Stimulated activated CD4-positive, alpha-beta T cell treated with anti-CD3 and anti-CD28 coated beads, Interleukin-2, amount 100 ng/mL, for 24 hours (primary cell): ENCODE measurements around the gene COL16A1.
A peak's percentile ranks its signal among the peaks of the same experiment; 100 is the strongest.

Experiments
- DNase-seq, 2 donors: peaks; one replicate each; pipeline ENCODE4 v3.0.0-alpha.2; 2020

COL16A1 gene

DNA sequence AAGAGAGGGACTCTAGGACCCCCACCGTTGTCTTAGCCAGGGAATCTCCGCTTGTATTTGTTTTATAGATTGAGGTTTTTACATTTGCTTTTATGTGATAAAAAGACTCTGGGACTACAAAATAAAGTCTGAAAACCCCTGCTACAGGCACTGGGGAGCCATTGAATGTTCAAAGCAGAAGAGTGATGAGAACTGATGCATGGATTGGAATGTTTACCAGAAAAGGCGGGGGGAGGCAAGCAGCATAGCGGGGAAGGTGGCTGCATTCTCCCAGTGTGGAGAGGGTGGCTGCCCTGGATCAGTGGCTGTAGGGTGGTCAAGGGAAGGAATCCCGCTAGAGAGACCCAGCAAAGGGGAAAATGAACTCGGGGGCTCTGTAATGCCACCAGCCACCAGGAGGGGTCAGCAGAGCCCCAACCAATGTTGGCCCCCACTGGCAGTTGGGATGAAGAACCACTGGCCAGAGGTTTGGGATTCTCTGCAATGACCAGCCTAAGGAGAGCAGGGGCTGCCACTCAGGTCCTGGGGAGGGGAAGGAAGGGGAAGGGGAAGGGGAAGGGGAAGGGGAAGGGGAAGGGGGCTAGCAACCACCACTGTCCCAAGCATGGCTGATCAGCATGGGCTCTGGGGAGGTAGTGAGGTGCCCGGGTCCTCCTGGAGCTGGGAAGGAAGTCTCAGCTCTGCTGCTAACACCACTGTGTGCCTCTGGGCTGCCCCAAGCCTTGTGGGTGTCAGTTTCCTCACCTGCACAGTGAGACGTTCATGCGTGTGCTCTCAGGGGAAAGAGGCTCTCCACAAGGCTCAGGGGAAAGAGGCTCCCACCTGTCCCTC lies 40.0 kb downstream of the COL16A1 start:
- DNase-seq: peak; percentile 72 to 73

DNA sequence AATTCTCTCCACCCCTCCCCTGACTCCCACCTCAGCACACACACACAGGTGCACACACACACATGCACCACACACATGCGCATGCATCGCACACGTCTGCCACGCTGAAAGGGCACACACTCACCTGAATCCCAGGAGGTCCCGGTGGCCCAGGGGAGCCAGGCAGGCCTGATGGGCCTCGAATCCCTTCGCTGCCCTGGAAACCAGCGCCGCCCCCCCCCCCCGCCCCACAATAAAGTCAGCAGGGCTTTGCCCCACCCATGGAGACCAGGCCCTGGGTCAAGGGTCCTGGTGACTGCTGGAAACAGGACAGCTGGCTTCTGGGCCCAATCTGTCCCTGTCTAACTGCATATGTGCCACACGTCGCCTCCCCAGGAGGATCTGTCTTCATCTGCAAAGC lies 41.4 kb downstream of the COL16A1 start:
- DNase-seq: no peak

DNA sequence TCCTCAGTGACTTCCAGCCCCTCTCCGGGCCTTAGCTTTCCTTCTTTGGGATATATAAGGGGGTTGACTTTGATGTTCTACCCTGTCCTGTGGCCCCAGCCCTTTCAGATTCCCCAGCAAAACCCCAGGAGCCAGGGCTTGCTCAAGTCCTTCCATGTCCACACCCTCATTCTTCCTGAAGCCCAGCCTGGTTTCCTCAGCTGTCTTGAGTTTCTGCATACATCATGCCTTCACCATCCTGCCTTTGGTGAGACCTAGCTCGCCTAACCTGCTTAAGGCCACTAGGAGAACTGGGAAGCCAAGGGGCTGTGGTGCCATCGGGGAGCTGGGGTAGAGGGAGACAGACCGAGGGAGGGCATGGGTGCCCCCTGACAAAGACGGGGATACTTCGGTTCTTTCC lies 42.0 kb downstream of the COL16A1 start:
- no peak for DNase-seq

DNA sequence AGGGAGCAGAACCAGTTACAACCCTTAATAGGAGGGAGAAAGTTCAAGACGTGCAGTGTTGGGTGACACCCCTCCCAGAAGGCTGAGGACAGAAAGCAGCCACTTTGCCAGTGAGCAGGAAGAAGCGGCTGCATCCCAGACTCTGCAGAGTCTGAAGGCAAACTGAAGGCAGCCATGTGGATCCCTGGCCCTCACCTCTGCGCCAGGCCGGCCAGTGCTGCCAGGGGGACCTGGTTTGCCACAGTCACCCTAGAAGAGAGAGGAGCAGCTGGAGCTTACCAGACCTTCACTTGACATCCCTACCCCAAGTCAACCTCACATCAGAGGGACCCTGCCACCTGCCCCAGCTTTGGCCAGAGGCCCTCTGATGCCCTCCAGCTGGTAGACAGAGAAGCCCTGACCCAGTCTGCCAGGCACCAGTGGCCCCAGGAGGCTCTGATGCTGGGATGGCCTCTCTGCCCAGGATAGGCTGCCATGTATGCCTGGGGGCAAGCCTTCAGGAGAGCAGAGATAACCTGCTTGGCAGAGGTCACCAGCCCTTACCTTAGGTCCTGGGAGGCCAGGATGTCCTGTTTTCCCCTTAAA lies 42.9 kb downstream of the COL16A1 start:
- DNase-seq: no peak

DNA sequence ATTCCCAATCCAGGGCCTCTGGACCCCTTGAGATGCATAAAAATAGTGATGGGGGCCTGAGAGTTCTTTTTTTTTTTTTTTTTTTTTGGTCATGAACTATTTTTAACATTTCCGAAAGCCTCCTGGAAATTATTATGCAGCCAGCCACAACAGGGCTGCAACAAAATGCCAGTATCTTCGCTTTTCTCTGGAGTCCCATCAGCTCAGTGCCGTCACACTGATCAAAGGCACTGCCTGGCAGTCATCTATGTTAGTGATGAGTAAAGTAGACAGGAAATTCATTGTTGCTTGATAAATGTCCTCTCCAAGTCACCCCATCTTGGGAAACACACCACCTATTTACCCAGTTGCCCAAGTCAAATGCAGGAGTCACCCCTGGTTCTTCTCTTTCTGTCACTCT lies 43.9 kb downstream of the COL16A1 start:
- no peak for DNase-seq

DNA sequence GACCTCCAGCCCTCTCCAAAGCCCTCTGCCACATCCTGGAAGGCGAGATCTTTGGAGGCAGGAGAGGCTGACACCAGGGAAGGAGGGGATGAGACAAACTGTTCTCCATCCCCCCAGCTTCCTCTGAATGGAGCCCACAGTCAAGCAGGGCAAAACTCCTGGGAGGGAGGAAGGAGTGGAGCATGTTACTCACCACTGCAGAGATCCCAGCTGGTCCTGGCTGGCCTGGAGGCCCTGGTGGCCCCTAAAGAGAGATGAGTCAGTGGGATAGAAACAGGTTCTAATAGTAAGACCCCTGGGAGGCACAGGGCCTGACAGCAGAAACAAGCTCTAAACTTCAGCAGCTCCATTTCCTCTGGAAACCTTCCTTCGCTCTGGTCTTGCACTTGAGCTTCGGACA lies 45.1 kb downstream of the COL16A1 start:
- no peak for DNase-seq

DNA sequence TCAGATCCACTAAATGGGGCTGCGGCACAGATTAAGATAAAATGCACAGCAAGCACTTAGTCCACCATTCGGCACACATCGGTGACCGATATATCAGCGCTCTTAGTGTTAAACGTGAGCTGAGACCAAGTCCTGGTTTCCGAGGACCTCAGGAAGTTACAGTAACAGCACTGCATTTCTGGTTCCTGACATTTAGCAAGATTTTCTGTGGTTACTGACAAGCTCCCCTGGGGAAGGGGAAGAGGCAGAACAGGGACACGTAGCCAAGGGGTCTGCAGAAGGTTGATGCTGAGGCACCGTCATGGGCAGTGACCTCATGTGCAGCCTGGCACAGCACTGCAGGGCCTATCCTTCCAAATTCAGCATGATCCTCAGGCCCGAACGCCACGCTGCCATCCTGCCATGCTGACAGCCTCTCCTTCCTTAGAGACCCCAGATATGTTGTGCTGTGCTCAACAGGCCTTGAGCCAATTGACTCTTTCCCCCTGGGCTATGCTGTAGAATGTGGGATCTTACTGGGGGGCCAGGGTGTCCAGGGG lies 45.8 kb downstream of the COL16A1 start:
- no peak for DNase-seq

DNA sequence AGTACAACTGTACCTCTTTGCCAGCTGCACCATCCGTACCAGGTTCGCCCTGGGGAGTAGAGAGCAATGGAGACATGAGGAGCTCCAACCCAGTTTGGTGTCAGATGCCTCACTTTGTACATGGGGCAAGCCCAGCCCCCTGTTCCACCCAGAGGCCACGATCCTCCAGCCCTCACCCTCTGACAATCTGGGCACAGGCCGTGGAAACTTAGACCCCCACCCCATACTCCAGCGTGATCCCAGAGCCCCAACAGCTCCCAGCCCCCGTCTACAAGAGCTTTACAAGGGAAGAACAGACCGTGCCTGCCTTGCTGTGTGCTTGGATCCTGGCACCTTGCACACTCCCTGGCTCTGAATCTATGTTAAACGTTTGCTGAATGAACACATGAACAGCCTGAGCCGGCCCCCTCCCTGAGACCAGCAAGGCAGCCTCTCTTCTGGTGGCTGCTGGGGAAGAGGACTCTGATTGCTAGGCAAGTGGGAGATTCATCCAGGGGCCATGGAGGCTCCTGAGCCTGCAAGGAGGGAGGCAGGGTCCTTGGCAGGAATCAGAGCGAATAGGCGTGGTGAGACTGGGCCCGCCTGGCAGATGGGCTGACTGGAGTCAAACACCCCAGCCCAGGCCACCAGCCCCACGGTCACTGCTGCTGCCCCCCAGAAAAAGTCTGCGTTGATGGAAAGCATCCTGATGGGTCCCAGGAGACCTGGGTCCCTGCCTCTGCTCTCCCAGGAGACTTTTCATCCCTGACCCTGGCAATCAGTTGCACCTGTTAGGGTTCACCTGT lies 46.6 kb downstream of the COL16A1 start:
- no peak for DNase-seq

DNA sequence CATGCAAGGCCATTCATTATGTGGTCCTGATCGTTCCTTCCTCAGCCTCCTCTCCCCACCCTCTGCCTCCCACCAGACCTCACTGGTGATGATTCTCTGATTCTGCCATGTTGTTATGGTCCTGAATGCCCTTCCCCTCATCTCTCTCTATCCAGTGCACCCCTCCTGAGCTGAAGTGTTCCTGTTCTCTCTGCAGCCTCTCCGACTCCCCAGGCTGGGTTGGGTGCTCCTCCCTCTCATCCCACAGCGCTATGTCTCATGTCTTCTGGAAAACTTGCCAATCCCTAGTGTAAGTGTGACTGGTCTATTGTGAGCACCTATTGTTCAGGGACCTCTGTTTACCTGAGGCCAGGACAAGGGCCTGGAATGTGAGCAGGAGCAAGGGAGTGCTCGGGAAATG lies 48.1 kb downstream of the COL16A1 start:
- DNase-seq: no peak

DNA sequence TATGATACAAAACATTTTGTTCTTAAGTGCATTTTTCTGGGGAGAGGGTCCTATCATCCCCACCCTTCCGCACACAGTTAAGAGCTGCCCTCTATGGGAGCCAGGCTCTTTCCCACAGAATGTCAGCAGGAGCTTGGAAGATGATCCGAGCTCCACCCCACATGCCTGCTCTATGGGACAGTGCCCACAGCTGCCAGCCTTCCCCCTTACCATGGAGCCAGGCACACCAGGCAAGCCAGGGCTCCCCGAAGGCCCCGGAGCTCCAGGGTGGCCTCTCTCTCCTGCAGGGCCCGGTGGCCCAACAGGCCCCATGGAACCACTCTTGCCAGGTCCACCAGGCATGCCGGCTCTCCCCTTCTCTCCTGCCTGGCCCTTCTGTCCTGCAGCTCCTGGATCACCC lies 48.7 kb downstream of the COL16A1 start:
- no peak for DNase-seq

DNA sequence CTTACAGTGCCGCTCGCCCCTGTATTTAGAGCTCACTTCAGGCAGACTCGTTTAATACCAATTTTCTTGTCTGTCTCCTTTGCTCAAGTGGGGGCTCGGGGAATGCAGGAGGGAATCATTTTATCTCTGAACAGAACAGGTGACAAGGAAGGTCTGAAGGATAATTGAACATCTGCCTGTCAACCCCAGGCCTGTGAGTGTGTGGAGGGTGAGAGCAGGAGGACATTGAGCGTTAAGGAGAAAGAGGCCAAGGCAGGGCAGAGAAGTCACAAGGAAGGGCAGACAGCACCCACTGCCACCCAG lies 49.4 kb downstream of the COL16A1 start:
- DNase-seq: no peak

DNA sequence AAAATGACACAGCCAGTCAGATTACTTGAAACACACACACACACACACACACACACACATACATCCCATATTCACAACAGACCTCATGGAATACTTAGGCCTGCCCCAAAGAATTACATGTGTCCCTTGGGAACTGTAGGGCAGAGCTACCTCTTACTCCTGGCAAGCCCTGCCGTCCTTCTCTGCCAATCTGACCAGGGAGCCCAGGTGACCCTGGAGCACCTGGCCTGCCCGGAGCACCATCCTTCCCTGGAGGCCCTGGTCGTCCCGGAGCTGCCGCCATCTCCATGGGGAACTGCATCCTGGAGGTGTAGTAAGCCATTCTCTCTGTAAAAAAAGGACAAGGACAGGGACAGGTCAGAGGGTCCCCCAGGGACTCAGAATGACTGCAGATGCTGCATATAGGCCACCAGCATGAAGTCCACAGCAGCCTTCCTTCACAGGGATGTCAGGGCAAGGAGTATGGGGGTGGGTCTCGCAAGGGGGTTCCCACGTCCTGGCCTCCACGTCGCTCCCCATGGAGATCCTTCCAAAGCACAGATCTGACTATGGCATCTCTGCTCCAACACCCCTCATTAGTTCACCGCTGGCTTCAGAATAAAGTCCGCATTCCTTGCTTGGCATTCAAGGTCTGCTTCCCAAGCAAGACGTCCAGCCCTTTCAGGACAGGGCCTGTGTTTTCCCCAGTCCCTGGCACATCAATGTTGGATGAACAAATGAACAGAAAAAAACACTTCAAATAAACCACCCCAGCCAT lies 49.9 kb downstream of the COL16A1 start:
- no peak for DNase-seq

DNA sequence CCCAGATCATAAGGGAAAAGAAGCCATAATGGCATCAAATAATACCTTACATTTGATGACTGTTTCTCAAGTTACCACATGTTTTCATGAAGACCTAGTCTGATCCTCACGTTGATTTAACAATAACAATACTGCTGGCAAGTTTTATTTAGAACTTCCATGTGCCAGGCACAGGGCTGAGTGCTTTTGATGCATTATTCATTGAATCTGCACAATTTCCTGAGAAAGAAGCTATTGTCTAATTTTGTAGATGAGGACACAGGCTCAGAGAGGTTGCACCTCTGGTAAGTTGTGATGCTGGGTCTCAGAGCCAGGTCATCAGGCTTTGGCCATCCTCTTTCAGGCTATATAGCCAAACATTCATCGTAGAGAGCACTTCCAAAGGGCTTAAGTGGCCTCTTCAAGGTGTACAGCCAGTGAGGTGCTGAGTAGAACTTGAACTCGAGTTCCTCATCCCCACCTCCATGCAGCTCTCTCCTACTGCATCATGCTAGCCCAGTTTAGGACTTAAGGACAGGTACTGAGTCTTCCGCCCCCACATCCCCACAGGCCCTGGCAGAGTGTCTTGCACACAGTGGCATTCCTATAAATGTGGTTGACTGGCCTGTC lies 50.8 kb downstream of the COL16A1 start:
- no peak for DNase-seq

DNA sequence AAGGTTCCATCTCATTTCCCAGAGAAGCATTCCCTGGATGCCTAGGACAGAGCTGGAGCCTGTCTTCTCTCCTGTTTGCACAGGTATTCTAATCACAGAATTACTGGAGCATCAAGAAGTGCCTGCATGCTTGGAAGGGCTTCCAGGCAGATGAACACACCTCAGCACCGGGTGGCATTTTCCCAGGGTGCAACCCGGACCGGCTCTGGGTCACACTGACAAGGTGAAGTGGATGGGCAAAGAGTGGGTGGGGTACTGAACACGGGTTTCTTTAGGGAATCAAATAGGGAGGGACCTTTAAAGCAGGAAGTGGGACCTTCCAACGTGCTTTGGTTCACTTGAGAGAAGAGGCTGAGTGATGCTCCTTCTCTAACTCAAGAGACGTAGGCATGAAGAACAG lies 52.1 kb downstream of the COL16A1 start:
- no peak for DNase-seq

DNA sequence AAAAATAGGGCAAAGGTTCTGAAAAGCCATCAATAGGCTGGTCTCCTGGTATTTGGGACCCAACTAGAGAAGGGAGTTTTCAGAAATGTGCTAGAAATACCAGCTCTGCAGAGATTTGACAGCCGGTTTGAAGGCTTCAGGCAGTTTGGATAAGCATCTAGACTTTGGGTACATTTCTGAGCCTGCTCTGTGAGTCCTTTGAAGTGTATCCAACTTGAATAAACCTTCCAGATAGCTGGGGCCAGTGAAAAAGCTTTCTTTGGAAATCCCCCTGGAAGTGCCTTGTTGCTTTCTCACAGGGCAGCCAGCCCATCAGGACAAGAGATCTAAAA lies 52.8 kb downstream of the COL16A1 start:
- DNase-seq: no peak

DNA sequence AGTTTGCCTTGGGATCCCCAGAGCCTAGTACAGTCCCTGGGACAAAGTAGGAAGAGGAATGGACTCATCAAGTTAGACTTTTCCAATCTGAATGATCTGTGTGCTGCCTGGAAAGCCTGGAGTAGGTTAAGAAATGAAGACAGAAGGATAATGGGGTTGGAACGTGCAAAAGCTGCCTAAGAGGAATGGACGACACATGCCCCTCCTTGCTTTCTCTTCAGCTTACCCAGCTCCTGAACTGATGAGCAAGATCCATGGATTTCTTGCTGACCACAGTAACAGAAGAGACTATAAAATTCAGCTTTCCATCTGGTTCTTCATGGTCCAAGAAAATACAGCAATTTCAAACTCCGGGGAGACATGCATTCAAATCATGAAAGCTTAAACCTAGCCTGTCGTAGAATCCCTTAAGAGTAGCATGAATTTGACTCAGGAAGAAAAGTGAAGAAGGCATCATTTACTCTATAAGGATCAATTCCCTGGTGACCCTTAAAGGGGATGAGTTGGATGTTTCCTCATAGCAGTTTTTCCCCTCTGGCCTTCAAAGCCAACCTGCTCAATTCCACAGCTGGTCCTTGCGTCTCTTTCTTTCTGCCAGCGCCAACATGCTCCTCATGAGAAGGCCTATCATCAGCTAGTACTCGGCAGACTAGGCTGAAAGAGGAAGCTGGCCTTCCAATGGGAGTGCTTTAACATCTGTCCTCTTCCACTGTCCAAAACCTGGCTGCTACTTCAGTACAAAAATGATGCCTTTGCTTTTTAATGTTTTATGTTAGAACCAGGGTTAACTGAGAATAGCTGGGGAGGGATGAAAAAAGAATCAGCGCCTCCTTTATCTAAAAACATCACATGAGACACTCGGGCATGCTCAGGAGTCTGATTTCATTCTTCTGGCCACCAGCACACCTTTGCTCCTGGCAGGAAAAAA lies 53.4 kb downstream of the COL16A1 start:
- no peak for DNase-seq

DNA sequence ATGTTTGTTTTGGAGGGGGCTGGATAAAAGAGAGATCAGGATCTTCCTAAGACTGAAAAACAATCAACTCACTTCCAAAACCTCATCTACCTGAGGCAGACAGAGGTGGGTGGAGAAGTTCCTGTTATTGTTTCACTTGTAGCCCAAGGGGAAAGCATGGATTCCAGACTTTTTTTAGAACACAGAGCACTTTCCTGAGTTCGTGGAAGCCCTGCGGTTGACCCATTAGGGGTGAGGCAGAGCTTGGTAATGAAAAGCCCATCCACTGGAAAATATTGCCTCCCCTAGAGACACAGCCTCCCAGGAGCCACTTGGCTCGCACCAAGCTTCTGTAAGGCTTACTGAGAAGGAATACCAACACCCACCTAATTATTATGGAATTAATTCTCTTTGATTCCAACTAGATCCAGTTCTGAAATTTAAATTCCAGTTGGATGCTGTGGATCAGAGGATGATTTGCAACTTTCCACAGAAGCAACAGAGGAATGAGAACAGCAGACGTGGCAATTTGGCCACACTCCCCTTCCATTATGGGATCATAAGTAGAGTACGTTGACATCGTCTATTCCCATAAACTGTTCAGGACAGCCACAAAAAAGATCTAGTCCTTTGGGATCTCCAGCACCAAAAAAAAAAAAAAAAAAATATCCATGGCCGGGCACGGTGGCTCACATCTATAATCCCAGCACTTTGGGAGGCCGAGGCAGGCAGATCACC lies 55.0 kb downstream of the COL16A1 start:
- DNase-seq: no peak

DNA sequence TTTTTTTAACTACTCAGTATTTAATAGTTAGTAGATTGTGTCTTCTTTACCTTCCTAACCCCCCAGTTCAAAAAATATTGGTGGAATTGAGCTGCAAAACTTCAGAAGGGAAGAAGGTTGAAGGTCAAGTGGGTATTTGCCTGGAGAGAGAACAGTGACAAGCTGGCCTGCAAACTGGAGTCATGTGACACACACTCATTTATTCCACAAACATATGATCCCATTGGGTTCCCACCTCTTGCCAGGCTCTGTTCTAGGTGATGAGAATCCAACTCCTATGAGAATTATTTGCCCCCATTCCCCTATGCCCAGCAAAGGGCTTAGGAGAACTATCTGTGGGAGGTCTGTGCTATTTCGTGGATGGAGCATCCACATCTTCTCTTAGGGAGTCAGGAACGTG lies 55.6 kb downstream of the COL16A1 start:
- DNase-seq: no peak

DNA sequence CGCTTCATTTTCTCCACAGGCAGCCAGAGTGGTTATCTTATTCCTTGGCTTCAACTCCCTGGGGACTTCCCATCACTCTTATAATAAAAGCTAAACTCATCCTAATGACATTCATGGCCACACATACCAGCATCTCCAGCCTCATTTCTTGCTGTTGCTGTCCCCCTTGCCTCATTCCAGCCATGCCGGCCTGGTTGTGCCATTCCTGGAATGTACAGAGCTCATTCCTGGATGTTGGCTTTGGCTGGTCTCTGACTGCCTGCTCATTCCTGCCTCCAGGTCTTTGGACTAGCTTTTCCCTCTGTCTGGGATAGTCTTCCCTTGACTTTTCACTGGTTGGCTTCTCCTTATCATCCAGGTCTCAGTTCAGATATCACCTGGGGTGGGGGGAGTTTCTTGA lies 56.7 kb downstream of the COL16A1 start:
- no peak for DNase-seq

DNA sequence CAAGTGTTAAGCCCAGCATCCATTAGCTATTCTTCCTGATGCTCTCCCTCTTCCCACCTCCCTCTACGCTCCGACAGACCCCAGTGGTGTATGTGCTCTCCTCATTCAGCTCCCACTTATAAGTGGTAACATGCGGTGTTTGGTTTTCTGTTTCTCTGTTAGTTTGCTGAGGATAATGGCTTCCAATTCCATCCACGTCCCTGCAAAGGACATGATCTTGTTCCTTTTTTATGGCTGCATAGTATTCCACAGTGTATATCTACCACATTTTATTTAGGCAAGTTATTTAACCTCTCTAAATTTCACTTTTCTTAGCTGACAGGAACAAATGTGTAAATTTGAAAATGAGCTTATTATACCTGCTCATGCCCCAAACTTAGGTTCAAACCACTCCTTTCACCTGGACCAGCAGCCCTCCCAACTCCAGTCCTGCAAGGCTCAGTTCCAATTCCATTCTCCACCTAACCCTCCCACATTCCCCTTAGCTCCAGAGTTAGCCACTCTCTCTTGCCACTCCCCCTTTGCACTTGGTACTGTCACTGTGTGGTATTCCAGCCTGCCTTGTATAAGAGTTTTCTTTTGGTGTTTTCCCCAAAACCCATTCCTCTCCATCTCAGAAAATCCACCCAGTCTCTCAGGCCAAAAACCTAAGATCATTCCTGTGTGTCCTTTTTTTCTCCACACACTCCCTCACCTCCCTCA lies 57.4 kb downstream of the COL16A1 start:
- no peak for DNase-seq

DNA sequence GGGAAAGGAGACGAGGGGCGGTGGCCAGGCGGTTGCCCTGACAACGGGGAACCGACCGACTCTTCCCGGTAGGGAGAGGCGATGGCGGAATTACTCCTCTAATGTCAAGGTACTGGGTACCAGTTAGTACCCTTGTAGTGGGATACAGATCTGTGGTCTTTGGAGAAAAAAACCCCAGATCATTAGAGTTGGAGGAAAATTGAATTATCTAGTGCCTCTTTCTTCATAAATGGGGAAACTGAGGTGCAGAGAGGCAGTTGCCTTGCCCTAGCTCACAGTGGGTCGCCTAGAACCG lies 58.6 kb downstream of the COL16A1 start:
- DNase-seq: no peak
